GM13976 (cell line): ENCODE measurements around the gene FBXW9.

Experiments used
- DNase-seq: peaks from one replicate; pipeline ENCODE4 v3.0.0; 2012; ENCODE audit warnings: low spot score
- in situ Hi-C: fragments of 300-500 bp; cut with MboI; formaldehyde crosslinking; loops from one replicate; pipeline ENCODE4 v1.12.0; 2022; ENCODE audit warnings: low sequenced_read_pairs, mixed read lengths, inconsistent platforms; ENCODE audit not compliant: unreplicated experiment
- TF ChIP-seq, protein P1 (sequence below): IDR thresholded peaks from 2 replicates; pipeline ENCODE4 v1.5.1; 2012; ENCODE audit warnings: borderline replicate concordance, mild to moderate bottlenecking; ENCODE audit not compliant: insufficient read depth; ENCODE audit errors: extremely low read depth, missing control alignments, control extremely low read depth

Gene FBXW9

DNA sequence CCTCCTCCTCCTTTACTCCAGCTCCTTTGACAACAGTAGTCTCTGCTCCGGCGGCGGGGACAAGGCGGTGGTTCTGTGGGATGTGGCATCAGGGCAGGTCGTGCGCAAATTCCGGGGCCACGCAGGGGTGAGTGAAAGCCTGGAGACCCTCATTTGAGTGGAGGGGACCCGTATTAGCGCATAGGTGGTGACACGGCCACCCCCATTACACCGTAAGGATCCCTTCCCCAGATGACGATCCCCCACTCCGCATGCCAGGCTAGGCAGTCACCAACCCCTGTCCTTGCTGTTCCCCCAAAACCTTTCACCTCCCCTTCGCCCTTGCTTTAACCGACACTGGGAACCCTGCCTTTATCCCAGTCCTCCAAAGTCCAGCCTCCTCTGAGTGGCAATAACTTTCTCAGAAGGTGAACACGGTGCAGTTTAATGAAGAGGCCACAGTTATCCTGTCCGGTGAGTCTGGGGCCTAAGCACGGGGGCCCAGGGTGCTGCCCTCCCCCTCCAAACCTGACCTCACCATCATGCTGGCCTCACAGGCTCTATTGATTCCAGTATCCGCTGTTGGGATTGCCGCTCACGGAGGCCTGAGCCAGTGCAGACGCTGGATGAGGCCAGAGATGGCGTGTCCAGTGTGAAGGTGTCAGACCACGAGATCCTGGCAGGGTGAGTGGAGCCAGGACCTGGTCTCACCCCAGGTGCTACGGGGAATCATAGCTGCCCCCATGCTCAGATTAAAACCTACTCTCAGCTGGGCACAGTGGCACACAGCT, 26.1 kb downstream of the FBXW9 start:
- TF ChIP-seq, protein P1, sequence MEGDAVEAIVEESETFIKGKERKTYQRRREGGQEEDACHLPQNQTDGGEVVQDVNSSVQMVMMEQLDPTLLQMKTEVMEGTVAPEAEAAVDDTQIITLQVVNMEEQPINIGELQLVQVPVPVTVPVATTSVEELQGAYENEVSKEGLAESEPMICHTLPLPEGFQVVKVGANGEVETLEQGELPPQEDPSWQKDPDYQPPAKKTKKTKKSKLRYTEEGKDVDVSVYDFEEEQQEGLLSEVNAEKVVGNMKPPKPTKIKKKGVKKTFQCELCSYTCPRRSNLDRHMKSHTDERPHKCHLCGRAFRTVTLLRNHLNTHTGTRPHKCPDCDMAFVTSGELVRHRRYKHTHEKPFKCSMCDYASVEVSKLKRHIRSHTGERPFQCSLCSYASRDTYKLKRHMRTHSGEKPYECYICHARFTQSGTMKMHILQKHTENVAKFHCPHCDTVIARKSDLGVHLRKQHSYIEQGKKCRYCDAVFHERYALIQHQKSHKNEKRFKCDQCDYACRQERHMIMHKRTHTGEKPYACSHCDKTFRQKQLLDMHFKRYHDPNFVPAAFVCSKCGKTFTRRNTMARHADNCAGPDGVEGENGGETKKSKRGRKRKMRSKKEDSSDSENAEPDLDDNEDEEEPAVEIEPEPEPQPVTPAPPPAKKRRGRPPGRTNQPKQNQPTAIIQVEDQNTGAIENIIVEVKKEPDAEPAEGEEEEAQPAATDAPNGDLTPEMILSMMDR, result no peak
- no peak for DNase-seq
- in situ Hi-C loops, result loop anchor here (10.0 kb wide), 1 partner anchor 96 kb away; no protein-coding TSS in a partner anchor

DNA sequence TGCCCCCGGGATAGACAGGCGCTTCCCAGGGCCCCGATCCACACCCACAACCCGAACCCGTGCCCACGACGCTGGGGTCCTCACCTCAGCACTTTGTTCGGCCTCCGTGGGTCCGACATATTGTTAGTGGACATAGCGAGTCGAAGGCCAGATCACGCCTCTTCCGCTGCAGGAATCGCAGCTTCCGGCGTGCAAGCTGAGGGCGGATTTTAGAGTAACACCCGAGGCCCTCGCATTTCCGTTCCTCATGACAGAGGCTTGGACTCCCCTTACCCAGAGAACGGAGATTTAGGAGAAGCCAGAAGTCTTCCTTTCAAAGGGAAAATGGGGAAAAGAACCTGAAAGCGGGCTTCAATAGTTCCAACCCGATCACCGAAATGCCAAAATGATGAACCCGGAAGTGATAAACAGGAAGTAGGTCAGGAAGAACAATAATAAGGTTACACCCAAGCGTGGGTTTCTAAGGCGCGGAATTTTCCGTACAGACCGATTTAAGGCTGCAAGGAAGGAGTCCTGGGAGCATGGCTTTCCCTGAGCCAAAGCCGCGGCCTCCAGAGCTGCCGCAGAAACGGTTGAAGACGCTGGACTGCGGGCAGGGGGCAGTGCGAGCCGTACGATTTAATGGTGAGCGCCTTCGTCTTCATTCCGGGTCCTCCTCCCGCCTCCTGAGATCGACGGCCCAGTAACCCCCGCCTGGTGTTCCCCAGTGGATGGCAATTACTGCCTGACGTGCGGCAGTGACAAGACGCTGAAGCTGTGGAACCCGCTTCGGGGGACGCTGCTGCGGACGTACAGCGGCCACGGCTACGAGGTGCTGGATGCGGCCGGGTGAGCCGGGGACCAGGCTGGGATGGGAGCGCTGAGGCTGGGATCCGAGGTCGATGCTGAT, 26.9 kb downstream of the FBXW9 start:
- in situ Hi-C loops, result loop anchor here (10.0 kb wide), 1 partner anchor 95 kb away; no protein-coding TSS in a partner anchor
- peak; percentile 85 for DNase-seq
- TF ChIP-seq, protein P1, result no peak

DNA sequence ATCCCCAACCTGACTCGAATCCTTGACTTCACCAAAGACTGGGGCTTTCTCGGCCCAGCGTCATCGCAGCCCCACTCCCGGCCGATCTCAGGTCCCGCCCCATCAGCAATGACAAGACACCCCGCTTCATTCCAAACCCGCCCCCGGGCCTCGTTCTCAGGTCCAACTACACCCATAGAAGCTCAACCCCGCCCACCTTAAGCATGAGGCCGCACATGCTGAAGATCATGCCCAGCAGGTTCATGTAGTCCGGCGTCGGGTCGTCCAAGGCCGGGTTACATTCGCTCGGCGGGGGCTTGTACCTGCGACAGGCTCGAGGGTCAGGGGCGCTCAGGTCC, 27.5 kb downstream of the FBXW9 start:
- in situ Hi-C loops, result no loop called here
- TF ChIP-seq, protein P1, result no peak
- peak; percentile 67 for DNase-seq

DNA sequence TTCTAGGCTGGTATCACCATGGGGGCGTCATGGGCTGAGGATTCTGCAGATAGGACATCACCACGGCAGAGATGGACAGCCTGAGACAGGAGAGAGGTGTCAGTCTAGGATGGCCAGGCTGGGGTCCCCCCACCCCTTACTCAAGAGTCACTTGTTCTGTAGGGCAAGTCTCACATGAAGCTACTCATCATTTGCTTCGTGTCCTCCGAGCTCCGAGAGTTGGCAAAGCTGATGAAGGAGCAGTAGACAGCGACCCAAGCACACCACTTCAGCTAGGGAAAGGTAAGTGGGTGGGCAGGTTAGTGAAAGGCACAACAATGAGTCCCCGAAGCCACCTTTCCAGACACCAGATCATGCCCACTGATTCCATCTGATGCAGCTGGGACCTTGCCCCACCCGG, 28.1 kb downstream of the FBXW9 start:
- no peak for DNase-seq
- TF ChIP-seq, protein P1, result no peak
- in situ Hi-C loops, result no loop called here

DNA sequence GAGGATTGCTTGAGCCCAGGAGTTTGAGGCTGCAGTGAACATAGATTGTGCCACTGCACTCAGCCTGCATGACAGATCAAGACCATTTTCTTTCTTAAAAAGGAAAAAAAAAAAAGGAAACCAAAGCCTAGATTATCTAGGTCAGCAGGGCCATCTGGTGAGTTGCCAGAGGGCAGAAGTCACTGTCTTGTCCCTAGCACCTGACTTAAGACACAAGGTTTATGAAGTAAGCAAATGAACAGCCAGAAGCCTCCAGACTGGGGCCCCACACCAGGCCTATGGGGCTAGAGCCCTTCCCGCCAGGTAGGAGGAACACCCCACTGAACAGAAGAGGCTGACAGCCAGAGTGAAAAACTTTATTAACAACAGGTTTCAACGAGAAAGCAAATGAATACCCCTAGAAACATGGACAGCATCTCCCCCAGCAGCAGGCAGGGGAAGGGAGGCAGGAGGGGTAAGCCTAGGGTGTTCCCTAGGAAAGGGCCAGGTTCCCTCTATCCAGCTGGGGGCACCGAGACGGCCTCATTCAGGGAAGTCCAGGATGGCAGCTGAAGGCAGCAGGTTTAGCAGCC, 28.6 kb downstream of the FBXW9 start:
- in situ Hi-C loops, result no loop called here
- no peak for DNase-seq
- TF ChIP-seq, protein P1, result no peak

DNA sequence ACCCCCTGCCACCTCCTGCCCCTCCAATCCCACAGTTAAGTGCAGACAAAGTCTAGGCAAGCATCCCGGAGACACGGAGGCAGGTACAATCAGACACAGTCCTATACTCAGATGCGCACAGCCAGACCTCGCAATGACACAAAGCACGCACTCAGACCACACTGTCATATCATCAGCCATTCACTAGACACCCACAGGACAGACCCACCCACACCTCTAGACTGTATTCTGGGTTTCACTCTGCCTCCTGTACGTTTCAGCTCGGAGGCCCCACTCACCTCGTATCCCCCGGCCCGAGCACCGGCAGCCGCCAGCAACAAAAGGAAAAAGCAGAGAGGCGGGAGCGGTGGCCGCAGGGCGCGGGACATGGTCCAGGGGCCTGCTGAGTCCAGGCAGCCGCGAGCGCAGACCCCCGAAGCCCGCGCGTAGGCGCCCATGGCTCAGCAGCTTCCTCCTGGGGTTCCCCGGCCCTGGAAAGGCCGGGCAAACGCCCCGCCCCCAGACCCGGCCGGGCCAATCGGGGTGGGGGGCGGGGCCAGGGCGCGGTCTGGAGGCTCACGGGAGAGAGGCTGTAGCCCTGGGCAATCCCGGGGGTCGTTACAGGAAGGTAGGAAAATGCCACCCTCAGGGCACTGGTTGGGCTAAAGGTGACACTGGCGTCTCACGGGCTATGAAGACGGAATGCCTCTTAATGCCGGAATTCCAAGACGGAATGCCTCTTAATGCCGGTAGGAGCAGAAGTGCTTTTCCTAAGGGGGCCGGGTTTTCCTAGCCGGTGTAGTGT, 30.0 kb downstream of the FBXW9 start, which contains the start of the genes MAN2B1 and WDR83:
Gene MAN2B1 (minus strand): TSS at position 478 of the 784 bp plus-strand sequence. CDS start 41 bp downstream, at position 437.
Gene WDR83 (plus strand): TSS at position 543 of the 784 bp plus-strand sequence. CDS start 2,984 bp downstream, outside the sequence.
- DNase-seq, result peak; percentile 95
- in situ Hi-C loops, result no loop called here
- TF ChIP-seq, protein P1, result no peak
